ENCODE measurements around the gene ASGR2.
A peak's percentile ranks its signal among the peaks of the same experiment; 100 is the strongest.
"Not testable (repeated sequence)": the region's sequence is repeated elsewhere in the genome, so short reads cannot be mapped to it uniquely, and the experiment has no call there.

The ASGR2 gene

GRCh38 chr17:7132511-7133094, 18.0 kb upstream of the ASGR2 start:
- peak; percentile 82 for DNase-seq (ENCODE audit: low read depth)
- peak overlapping the region; percentile 29 for H3K4me3 ChIP-seq (ENCODE audit: low read depth, low read length)
- TF ChIP-seq, protein P1, sequence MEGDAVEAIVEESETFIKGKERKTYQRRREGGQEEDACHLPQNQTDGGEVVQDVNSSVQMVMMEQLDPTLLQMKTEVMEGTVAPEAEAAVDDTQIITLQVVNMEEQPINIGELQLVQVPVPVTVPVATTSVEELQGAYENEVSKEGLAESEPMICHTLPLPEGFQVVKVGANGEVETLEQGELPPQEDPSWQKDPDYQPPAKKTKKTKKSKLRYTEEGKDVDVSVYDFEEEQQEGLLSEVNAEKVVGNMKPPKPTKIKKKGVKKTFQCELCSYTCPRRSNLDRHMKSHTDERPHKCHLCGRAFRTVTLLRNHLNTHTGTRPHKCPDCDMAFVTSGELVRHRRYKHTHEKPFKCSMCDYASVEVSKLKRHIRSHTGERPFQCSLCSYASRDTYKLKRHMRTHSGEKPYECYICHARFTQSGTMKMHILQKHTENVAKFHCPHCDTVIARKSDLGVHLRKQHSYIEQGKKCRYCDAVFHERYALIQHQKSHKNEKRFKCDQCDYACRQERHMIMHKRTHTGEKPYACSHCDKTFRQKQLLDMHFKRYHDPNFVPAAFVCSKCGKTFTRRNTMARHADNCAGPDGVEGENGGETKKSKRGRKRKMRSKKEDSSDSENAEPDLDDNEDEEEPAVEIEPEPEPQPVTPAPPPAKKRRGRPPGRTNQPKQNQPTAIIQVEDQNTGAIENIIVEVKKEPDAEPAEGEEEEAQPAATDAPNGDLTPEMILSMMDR (IDR thresholded peaks at IDR 0.05; ENCODE audit: low read depth, low read length, missing control alignments) = no peak

DNA sequence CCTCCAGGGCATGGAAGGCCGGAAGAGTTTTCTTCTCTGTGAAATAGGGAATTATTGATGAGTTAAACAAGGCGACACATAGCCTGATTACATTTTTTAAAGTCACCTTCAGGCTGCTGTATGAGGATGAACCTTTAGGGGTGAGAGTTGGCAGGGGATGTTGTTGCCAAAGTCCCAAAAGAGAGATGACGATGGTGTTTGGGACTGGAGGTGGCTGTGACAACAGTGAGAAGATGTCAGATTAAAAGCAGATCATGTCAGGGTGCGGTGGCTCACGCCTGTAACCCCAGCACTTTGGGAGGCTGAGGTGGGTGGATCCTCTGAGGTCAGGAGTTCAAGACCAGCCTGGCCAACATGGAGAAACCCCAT, 16.8 kb upstream of the ASGR2 start:
- DNase-seq (ENCODE audit: low read depth) = no peak
- H3K4me3 ChIP-seq (ENCODE audit: low read depth, low read length) = no peak overlapping the region
- TF ChIP-seq, protein P1 (IDR thresholded peaks at IDR 0.05; ENCODE audit: low read depth, low read length, missing control alignments) = no peak

DNA sequence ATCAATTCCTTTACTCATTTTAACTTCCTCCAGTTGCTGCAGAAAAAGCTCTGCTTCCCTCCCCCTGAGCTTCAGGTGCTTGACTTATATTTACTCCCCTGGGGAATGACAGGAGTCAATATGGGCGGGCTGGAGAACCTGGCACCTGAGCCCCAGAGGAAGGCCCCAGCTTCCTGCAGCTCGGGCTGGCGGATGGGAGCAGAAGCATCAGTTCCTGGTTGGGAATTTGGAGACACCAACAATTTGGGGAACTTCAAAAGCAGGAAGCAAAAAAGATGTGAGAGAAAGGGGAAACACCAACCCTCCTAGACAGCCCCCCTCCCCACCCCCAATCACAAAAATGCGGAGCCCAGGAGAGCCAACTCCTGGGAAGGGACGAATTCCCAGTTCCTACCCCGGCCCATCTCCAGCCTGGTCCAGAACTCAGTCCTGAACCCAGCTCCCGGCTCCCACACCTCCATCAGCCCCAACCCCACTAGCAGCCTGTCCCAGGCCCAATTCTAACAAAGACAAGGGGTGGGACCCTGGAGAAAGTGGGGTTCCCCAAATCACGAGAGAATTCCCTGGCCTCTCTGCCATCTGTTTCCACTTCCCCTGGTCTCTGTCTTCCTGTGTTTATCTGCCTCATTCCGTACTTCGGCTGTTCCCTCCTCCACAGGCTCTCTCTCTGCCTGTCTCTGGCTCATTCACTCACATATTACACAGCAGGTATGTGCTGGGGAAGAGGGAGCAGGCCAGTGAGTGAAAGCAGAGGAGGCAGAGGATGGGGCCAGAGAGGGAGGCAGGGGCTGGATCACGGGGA, 16.2 kb upstream of the ASGR2 start:
- no peak overlapping the region for H3K4me3 ChIP-seq (ENCODE audit: low read depth, low read length)
- TF ChIP-seq, protein P1 (IDR thresholded peaks at IDR 0.05; ENCODE audit: low read depth, low read length, missing control alignments) = no peak
- no peak for DNase-seq (ENCODE audit: low read depth)

GRCh38 chr17:7129311-7129710, 14.7 kb upstream of the ASGR2 start:
- DNase-seq (ENCODE audit: low read depth) = no peak
- H3K4me3 ChIP-seq (ENCODE audit: low read depth, low read length) = no peak overlapping the region
- TF ChIP-seq, protein P1 (IDR thresholded peaks at IDR 0.05; ENCODE audit: low read depth, low read length, missing control alignments) = no peak

DNA sequence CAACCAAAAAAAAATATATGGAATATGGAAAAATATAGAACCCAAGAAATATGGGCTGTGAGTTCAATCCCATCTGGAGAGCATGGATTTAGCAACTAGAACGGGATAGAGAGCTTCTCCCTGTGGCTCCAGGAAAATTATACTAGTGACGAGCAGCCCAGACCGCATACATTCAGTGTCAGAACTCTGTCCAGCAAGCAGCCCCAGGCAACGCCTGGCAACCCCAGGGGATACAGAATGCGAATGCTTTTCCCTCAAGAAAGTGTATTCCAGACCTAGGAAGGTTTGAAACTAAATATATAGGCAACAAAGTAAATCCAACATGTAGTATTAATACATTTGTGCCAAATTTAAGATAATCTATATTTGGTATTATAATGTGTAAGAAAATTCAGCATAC, 13.5 kb upstream of the ASGR2 start:
- H3K4me3 ChIP-seq (ENCODE audit: low read depth, low read length) = no peak overlapping the region
- no peak for DNase-seq (ENCODE audit: low read depth)
- TF ChIP-seq, protein P1 (IDR thresholded peaks at IDR 0.05; ENCODE audit: low read depth, low read length, missing control alignments) = no peak

- H3K4me3 ChIP-seq (ENCODE audit: low read depth, low read length); DNase-seq (ENCODE audit: low read depth): not testable (repeated sequence)
Observed at GRCh38 chr17:7127501-7127900, 12.9 kb upstream of the ASGR2 start.

- DNase-seq (ENCODE audit: low read depth); H3K4me3 ChIP-seq (ENCODE audit: low read depth, low read length): not testable (repeated sequence)
Observed at GRCh38 chr17:7126386-7126785, 11.8 kb upstream of the ASGR2 start.

- no peak overlapping the region for H3K4me3 ChIP-seq (ENCODE audit: low read depth, low read length)
- TF ChIP-seq, protein P1 (IDR thresholded peaks at IDR 0.05; ENCODE audit: low read depth, low read length, missing control alignments) = no peak
- DNase-seq (ENCODE audit: low read depth) = no peak
Observed at GRCh38 chr17:7124923-7125322, 10.3 kb upstream of the ASGR2 start.

Data from GM12864 (cell line).